ENCODE data around the gene CRY2.
"Not testable (repeated sequence)": the region's sequence is repeated elsewhere in the genome, so short reads cannot be mapped to it uniquely, and the experiment has no call there.

The CRY2 gene

DNA sequence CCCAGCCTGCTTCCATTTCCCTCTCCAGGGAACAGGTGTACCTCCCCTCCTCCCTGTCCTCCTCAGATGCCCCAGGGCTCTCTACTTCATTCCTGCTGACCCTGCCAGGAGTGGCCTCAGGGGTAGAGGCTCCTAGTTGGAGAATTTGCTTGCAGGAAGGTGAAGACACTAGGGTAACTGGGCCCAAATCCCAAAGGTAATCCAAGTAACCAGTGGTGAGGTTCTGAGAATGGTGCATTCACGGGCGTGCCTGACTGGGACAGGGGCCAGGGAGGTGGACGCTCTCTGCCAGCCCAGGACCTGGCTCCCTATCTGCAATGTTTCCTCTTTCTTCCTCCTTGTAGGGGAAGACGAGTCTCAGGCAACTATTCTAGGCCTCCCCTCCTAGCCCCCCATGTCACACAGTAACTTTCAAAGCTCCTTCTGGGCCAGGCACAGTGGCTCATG, 39.5 kb upstream of the CRY2 start:
- DNase-seq (ENCODE audit: low spot score): no peak
- TF ChIP-seq, protein P1, sequence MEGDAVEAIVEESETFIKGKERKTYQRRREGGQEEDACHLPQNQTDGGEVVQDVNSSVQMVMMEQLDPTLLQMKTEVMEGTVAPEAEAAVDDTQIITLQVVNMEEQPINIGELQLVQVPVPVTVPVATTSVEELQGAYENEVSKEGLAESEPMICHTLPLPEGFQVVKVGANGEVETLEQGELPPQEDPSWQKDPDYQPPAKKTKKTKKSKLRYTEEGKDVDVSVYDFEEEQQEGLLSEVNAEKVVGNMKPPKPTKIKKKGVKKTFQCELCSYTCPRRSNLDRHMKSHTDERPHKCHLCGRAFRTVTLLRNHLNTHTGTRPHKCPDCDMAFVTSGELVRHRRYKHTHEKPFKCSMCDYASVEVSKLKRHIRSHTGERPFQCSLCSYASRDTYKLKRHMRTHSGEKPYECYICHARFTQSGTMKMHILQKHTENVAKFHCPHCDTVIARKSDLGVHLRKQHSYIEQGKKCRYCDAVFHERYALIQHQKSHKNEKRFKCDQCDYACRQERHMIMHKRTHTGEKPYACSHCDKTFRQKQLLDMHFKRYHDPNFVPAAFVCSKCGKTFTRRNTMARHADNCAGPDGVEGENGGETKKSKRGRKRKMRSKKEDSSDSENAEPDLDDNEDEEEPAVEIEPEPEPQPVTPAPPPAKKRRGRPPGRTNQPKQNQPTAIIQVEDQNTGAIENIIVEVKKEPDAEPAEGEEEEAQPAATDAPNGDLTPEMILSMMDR (IDR thresholded peaks at IDR 0.05; ENCODE audit: borderline replicate concordance, control extremely low read depth, extremely low read depth, insufficient read depth, missing control alignments): no peak
- in situ Hi-C loops (cut with MboI; ENCODE audit: low sequenced_read_pairs, unreplicated experiment): no loop called here

- DNase-seq (ENCODE audit: low spot score); in situ Hi-C loops (cut with MboI; ENCODE audit: low sequenced_read_pairs, unreplicated experiment): not testable (repeated sequence)
Measured at GRCh38 chr11:45808427-45808826, 38.8 kb upstream of the CRY2 start.

GRCh38 chr11:45809456-45810395, 37.5 kb upstream of the CRY2 start:
- TF ChIP-seq, protein P1 (IDR thresholded peaks at IDR 0.05; ENCODE audit: borderline replicate concordance, control extremely low read depth, extremely low read depth, insufficient read depth, missing control alignments): no peak
- in situ Hi-C loops (cut with MboI; ENCODE audit: low sequenced_read_pairs, unreplicated experiment): no loop called here
- no peak for DNase-seq (ENCODE audit: low spot score)

DNA sequence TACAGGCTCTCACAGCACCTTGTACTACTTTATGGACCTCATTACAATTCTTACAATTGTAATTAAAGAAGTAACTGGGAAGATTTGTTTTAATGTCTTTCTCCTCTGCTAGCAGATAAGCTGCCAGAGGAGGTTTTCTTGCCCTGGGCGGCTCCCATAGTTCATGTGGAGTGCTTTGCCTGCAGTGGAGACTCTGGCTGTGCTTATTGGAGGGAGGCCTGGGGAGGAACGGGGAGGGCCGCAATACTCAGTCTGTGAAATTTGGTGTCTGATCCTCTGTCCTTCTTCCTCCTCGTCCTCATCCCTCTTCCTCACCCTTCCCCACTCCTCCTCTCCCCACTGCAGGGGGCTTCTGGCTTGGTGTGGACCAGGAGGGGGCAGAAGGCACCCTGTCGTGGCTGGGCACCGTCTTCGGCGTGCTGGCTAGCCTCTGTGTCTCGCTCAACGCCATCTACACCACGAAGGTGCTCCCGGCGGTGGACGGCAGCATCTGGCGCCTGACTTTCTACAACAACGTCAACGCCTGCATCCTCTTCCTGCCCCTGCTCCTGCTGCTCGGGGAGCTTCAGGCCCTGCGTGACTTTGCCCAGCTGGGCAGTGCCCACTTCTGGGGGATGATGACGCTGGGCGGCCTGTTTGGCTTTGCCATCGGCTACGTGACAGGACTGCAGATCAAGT, 36.7 kb upstream of the CRY2 start:
- TF ChIP-seq, protein P1 (IDR thresholded peaks at IDR 0.05; ENCODE audit: borderline replicate concordance, control extremely low read depth, extremely low read depth, insufficient read depth, missing control alignments): no peak
- in situ Hi-C loops (cut with MboI; ENCODE audit: low sequenced_read_pairs, unreplicated experiment): no loop called here
- no peak for DNase-seq (ENCODE audit: low spot score)

- TF ChIP-seq, protein P1 (IDR thresholded peaks at IDR 0.05; ENCODE audit: borderline replicate concordance, control extremely low read depth, extremely low read depth, insufficient read depth, missing control alignments): no peak
Measured at GRCh38 chr11:45811109-45811435, 36.2 kb upstream of the CRY2 start.

GRCh38 chr11:45811571-45812290, 35.5 kb upstream of the CRY2 start:
- TF ChIP-seq, protein P1 (IDR thresholded peaks at IDR 0.05; ENCODE audit: borderline replicate concordance, control extremely low read depth, extremely low read depth, insufficient read depth, missing control alignments): no peak
- in situ Hi-C loops (cut with MboI; ENCODE audit: low sequenced_read_pairs, unreplicated experiment): no loop called here
- no peak for DNase-seq (ENCODE audit: low spot score)

More at GRCh38 chr11:45811109-45811435, 36.2 kb upstream of the CRY2 start:
- no peak for DNase-seq (ENCODE audit: low spot score)
- in situ Hi-C loops (cut with MboI; ENCODE audit: low sequenced_read_pairs, unreplicated experiment): no loop called here

Measured in GM13976 (cell line).